ENCODE data around the gene POLRMT. TPM values are rescaled to one million over a fixed set of nuclear protein-coding genes. Genes with fewer than 3 reads are reported as not detected.
"Not testable (repeated sequence)": the region's sequence is repeated elsewhere in the genome, so short reads cannot be mapped to it uniquely, and the experiment has no call there.

The POLRMT gene
- polyA plus RNA-seq, 1 donor from 2014 or later: 41.9 TPM

GRCh38 chr19:608155-609003 lies 25.0 kb downstream of the POLRMT start:
- H3K27me3 Mint-ChIP-seq: peaks cover 2% of the 10 kb centered on the region
- no peaks in the 10 kb centered on the region for H3K36me3 Mint-ChIP-seq
- H3K4me1 Mint-ChIP-seq: peaks cover 5 to 10% (median 9%) of the 10 kb centered on the region in 3 donors
- H3K4me3 Mint-ChIP-seq: no peak overlapping the region
- no peak overlapping the region for H3K27ac Mint-ChIP-seq
- no peaks in the 10 kb centered on the region for H3K9me3 Mint-ChIP-seq

- Mint-ChIP-seq H3K27me3 (peaks cover 2% of the 10 kb centered on the region), H3K9me3 (peaks cover 0 to under 1% (median 0%) of the 10 kb centered on the region in 3 donors), H3K27ac (no peak overlapping the region), H3K36me3 (no peaks in the 10 kb centered on the region), H3K4me1 (peaks cover 5 to 10% (median 9%) of the 10 kb centered on the region in 3 donors), H3K4me3 (no peak overlapping the region)
Observed at GRCh38 chr19:607301-608154, 25.8 kb downstream of the POLRMT start.

GRCh38 chr19:605061-605971 lies 28.0 kb downstream of the POLRMT start:
- H3K36me3 Mint-ChIP-seq, H3K4me1 Mint-ChIP-seq, H3K9me3 Mint-ChIP-seq, H3K27me3 Mint-ChIP-seq, H3K27ac Mint-ChIP-seq: not testable (repeated sequence)
- H3K4me3 Mint-ChIP-seq: peak overlapping the region in 1 of 4 donors; percentile 77

- Mint-ChIP-seq H3K27ac (no peak overlapping the region), H3K4me3 (no peak overlapping the region), H3K27me3 (peaks cover 2% of the 10 kb centered on the region), H3K4me1 (no peaks in the 10 kb centered on the region), H3K9me3 (peaks cover 0 to 2% (median 0%) of the 10 kb centered on the region in 3 donors), H3K36me3 (no peaks in the 10 kb centered on the region)
Observed at GRCh38 chr19:604355-604754, 29.0 kb downstream of the POLRMT start.

- H3K9me3 Mint-ChIP-seq: not testable (repeated sequence)
Observed at GRCh38 chr19:603779-604178, 29.6 kb downstream of the POLRMT start.

GRCh38 chr19:603302-603639 lies 30.1 kb downstream of the POLRMT start:
- H3K36me3 Mint-ChIP-seq, H3K4me1 Mint-ChIP-seq, H3K4me3 Mint-ChIP-seq, H3K9me3 Mint-ChIP-seq, H3K27me3 Mint-ChIP-seq: not testable (repeated sequence)
- H3K27ac Mint-ChIP-seq: peak overlapping the region in 1 of 3 donors; percentile 71

More at GRCh38 chr19:603779-604178, 29.6 kb downstream of the POLRMT start:
- not testable (repeated sequence) for H3K36me3 Mint-ChIP-seq, H3K4me3 Mint-ChIP-seq, H3K4me1 Mint-ChIP-seq, H3K27me3 Mint-ChIP-seq
- peak overlapping the region in 1 of 3 donors; percentile 71 for H3K27ac Mint-ChIP-seq

- Mint-ChIP-seq H3K36me3 (no peaks in the 10 kb centered on the region), H3K27me3 (peaks cover 2% of the 10 kb centered on the region), H3K9me3 (peaks cover 0 to 2% (median 0%) of the 10 kb centered on the region in 3 donors), H3K4me1 (no peaks in the 10 kb centered on the region), H3K4me3 (no peak overlapping the region), H3K27ac (no peak overlapping the region)
Observed at GRCh38 chr19:602391-603301, 30.7 kb downstream of the POLRMT start.

- Mint-ChIP-seq H3K9me3 (peaks cover 0 to 2% (median 0%) of the 10 kb centered on the region in 3 donors), H3K4me1 (no peaks in the 10 kb centered on the region), H3K4me3 (no peak overlapping the region), H3K27ac (peak overlapping the region in 1 of 3 donors; percentile 91), H3K36me3 (no peaks in the 10 kb centered on the region), H3K27me3 (peaks cover 2% of the 10 kb centered on the region)
Observed at GRCh38 chr19:601790-602189, 31.5 kb downstream of the POLRMT start.

- Mint-ChIP-seq H3K27me3 (peaks cover 2% of the 10 kb centered on the region), H3K27ac (peak overlapping the region in 1 of 3 donors; percentile 91), H3K36me3 (no peaks in the 10 kb centered on the region), H3K9me3 (peaks cover 0 to 2% (median 0%) of the 10 kb centered on the region in 3 donors), H3K4me3 (no peak overlapping the region), H3K4me1 (no peaks in the 10 kb centered on the region)
Observed at GRCh38 chr19:601310-601709, 32.0 kb downstream of the POLRMT start.

GRCh38 chr19:597406-598315 lies 35.7 kb downstream of the POLRMT start:
- H3K27ac Mint-ChIP-seq: peak overlapping the region in 1 of 3 donors; percentile 45
- H3K27me3 Mint-ChIP-seq: peaks cover 6% of the 10 kb centered on the region
- H3K9me3 Mint-ChIP-seq: peaks cover 0 to 2% (median 0%) of the 10 kb centered on the region in 3 donors
- peaks cover 0 to 4% (median 2%) of the 10 kb centered on the region in 3 donors for H3K4me1 Mint-ChIP-seq
- H3K4me3 Mint-ChIP-seq: no peak overlapping the region
- H3K36me3 Mint-ChIP-seq: no peaks in the 10 kb centered on the region

- Mint-ChIP-seq H3K27me3 (peaks cover 11% of the 10 kb centered on the region), H3K4me3 (no peak overlapping the region), H3K4me1 (peaks cover 0 to 4% (median 2%) of the 10 kb centered on the region in 3 donors), H3K9me3 (no peaks in the 10 kb centered on the region), H3K27ac (no peak overlapping the region), H3K36me3 (no peaks in the 10 kb centered on the region)
Observed at GRCh38 chr19:596263-596655, 37.1 kb downstream of the POLRMT start.

GRCh38 chr19:595326-596262 lies 37.7 kb downstream of the POLRMT start:
- Mint-ChIP-seq H3K27ac (no peak overlapping the region), H3K36me3 (no peaks in the 10 kb centered on the region), H3K4me1 (peaks cover 0 to 4% (median 2%) of the 10 kb centered on the region in 3 donors), H3K9me3 (no peaks in the 10 kb centered on the region), H3K27me3 (peaks cover 12% of the 10 kb centered on the region), H3K4me3 (no peak overlapping the region)
